Measurements from ENCODE around the gene KRTAP6-2.

The KRTAP6-2 gene

GRCh38 chr21:30628109-30628508 lies 29.4 kb upstream of the KRTAP6-2 start:
- no peaks in the 10 kb centered on the region for H3K4me1 Mint-ChIP-seq
- TF ChIP-seq, protein P1, sequence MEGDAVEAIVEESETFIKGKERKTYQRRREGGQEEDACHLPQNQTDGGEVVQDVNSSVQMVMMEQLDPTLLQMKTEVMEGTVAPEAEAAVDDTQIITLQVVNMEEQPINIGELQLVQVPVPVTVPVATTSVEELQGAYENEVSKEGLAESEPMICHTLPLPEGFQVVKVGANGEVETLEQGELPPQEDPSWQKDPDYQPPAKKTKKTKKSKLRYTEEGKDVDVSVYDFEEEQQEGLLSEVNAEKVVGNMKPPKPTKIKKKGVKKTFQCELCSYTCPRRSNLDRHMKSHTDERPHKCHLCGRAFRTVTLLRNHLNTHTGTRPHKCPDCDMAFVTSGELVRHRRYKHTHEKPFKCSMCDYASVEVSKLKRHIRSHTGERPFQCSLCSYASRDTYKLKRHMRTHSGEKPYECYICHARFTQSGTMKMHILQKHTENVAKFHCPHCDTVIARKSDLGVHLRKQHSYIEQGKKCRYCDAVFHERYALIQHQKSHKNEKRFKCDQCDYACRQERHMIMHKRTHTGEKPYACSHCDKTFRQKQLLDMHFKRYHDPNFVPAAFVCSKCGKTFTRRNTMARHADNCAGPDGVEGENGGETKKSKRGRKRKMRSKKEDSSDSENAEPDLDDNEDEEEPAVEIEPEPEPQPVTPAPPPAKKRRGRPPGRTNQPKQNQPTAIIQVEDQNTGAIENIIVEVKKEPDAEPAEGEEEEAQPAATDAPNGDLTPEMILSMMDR (IDR thresholded peaks at IDR 0.05; ENCODE audit: unreplicated experiment in 3 of 3) = no peak
- H3K4me3 Mint-ChIP-seq = no peak overlapping the region
- H3K9me3 Mint-ChIP-seq = peaks cover 2% of the 10 kb centered on the region
- no peaks in the 10 kb centered on the region for H3K27me3 Mint-ChIP-seq (ENCODE audit: low read depth)
- H3K36me3 Mint-ChIP-seq (ENCODE audit: low read depth) = no peaks in the 10 kb centered on the region
- no peak overlapping the region for H3K27ac Mint-ChIP-seq

GRCh38 chr21:30625449-30626165 lies 26.9 kb upstream of the KRTAP6-2 start:
- Mint-ChIP-seq H3K27me3 (ENCODE audit: low read depth) (no peaks in the 10 kb centered on the region), H3K9me3 (peaks cover 2% of the 10 kb centered on the region), H3K4me1 (no peaks in the 10 kb centered on the region), H3K4me3 (no peak overlapping the region), H3K27ac (no peak overlapping the region), H3K36me3 (ENCODE audit: low read depth) (no peaks in the 10 kb centered on the region)
- TF ChIP-seq, protein P1 (IDR thresholded peaks at IDR 0.05; ENCODE audit: unreplicated experiment in 3 of 3) = no peak

- H3K27ac Mint-ChIP-seq = no peak overlapping the region
- no peaks in the 10 kb centered on the region for H3K27me3 Mint-ChIP-seq (ENCODE audit: low read depth)
- TF ChIP-seq, protein P1 (IDR thresholded peaks at IDR 0.05; ENCODE audit: unreplicated experiment in 3 of 3) = no peak
- H3K36me3 Mint-ChIP-seq (ENCODE audit: low read depth) = no peaks in the 10 kb centered on the region
- H3K9me3 Mint-ChIP-seq = peaks cover 2% of the 10 kb centered on the region
- H3K4me1 Mint-ChIP-seq = no peaks in the 10 kb centered on the region
- H3K4me3 Mint-ChIP-seq = no peak overlapping the region
Measured at GRCh38 chr21:30623362-30623761, 24.7 kb upstream of the KRTAP6-2 start.

DNA sequence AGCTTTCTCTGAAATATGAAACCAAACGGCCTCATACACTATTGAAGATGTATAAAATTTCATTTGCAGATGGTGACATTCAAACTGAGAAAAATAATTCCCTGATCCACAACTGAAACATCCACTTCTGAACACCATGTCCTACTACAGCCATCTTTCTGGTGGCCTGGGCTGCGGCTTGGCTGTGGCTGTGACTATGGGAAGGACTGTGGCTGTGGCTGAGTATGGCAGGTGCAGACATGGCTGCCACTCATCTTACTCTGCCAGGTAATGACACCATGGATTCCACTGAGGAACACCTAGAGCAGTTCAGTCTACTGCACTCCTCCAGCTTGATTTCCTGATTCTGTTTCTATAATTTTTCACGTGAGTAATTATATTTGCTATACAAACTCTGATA lies 21.8 kb upstream of the KRTAP6-2 start, which contains the start of gene KRTAP20-4:
Gene KRTAP20-4 (plus strand): TSS at position 106 of the 400 bp plus-strand sequence.
- no peaks in the 10 kb centered on the region for H3K36me3 Mint-ChIP-seq (ENCODE audit: low read depth)
- H3K27me3 Mint-ChIP-seq (ENCODE audit: low read depth) = no peaks in the 10 kb centered on the region
- no peaks in the 10 kb centered on the region for H3K4me1 Mint-ChIP-seq
- H3K4me3 Mint-ChIP-seq = no peak within 1 kb of the TSS
- no peak within 1 kb of the TSS for H3K27ac Mint-ChIP-seq
- TF ChIP-seq, protein P1 (IDR thresholded peaks at IDR 0.05; ENCODE audit: unreplicated experiment in 3 of 3) = no peak
- H3K9me3 Mint-ChIP-seq = no peaks in the 10 kb centered on the region

GRCh38 chr21:30620080-30620479 lies 21.4 kb upstream of the KRTAP6-2 start:
- no peak overlapping the region for H3K4me3 Mint-ChIP-seq
- H3K4me1 Mint-ChIP-seq = no peaks in the 10 kb centered on the region
- TF ChIP-seq, protein P1 (IDR thresholded peaks at IDR 0.05; ENCODE audit: unreplicated experiment in 3 of 3) = no peak
- no peaks in the 10 kb centered on the region for H3K36me3 Mint-ChIP-seq (ENCODE audit: low read depth)
- no peak overlapping the region for H3K27ac Mint-ChIP-seq
- H3K27me3 Mint-ChIP-seq (ENCODE audit: low read depth) = no peaks in the 10 kb centered on the region
- H3K9me3 Mint-ChIP-seq = no peaks in the 10 kb centered on the region

DNA sequence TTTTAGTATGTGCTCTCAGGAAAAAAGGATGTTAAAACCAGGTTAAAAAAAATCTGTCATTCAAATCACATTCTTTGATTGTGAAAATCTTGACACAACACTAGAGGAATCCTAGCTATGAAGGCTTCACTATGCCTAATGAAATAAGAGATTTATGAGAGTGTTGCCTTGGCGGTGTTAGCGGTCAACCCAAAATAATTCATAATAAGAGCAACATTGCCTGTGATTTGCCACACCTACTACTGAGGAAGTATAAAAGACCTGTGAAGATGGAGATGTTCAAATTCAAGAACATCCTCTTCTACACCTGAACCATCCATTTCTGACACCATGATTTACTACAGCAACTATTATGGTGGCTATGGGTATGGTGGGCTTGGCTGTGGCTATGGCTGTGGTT lies 17.4 kb upstream of the KRTAP6-2 start, which contains the start of gene KRTAP20-1:
Gene KRTAP20-1 (plus strand): TSS at position 301 of the 400 bp plus-strand sequence. CDS start 30 bp downstream, at position 331.
- no peak within 1 kb of the TSS for H3K27ac Mint-ChIP-seq
- TF ChIP-seq, protein P1 (IDR thresholded peaks at IDR 0.05; ENCODE audit: unreplicated experiment in 3 of 3) = no peak
- no peak within 1 kb of the TSS for H3K4me3 Mint-ChIP-seq
- H3K27me3 Mint-ChIP-seq (ENCODE audit: low read depth) = no peaks in the 10 kb centered on the region
- no peaks in the 10 kb centered on the region for H3K4me1 Mint-ChIP-seq
- no peaks in the 10 kb centered on the region for H3K36me3 Mint-ChIP-seq (ENCODE audit: low read depth)
- peaks cover under 1% of the 10 kb centered on the region for H3K9me3 Mint-ChIP-seq
